Stimulated activated naive CD8-positive, alpha-beta T cell treated with anti-CD3 and anti-CD28 coated beads, Interleukin-15, amount 100 ng/mL, for 72 hours (primary cell): ENCODE results near the gene ACAP1.
A peak's percentile ranks its signal among the peaks of the same experiment; 100 is the strongest.
"Not testable (repeated sequence)": the region's sequence is repeated elsewhere in the genome, so short reads cannot be mapped to it uniquely, and the experiment has no call there.

Experiments
- ATAC-seq: fragments of 150-1000 bp; cut with Tn5 transposase; 2 replicates; pipeline ENCODE4 v1.10.0; 2021; ENCODE audit warnings: mild to moderate bottlenecking, moderate library complexity
- DNase-seq, 2 donors: peaks; one replicate each; pipeline ENCODE4 v3.0.0; 2021 to 2022
- H3K27ac Mint-ChIP-seq, 2 donors: one replicate each; pipeline ENCODE4 v1.8.0; 2022; ENCODE audit warnings: mild to moderate bottlenecking in 2 of 2, mixed read lengths in 2 of 2, moderate library complexity in 2 of 2
- H3K27me3 Mint-ChIP-seq: one replicate; pipeline ENCODE4 v1.8.0; 2022; ENCODE audit warnings: mixed read lengths
- H3K4me1 Mint-ChIP-seq: one replicate; pipeline ENCODE4 v1.8.0; 2022; ENCODE audit warnings: mild to moderate bottlenecking, mixed read lengths
- H3K4me3 Mint-ChIP-seq, 2 donors: one replicate each; pipeline ENCODE4 v1.8.0; 2022; ENCODE audit warnings: mild to moderate bottlenecking in 2 of 2, mixed read lengths in 2 of 2, moderate library complexity in 1 of 2
- H3K9me3 Mint-ChIP-seq, 2 donors: one replicate each; pipeline ENCODE4 v1.8.0; 2022; ENCODE audit warnings: mixed read lengths in 2 of 2

ACAP1 gene

GRCh38 chr17:7321466-7321865, 14.9 kb upstream of the ACAP1 start:
- Mint-ChIP-seq H3K27me3 (no peaks in the 10 kb centered on the region), H3K27ac (no peak overlapping the region), H3K4me1 (peaks cover 27% of the 10 kb centered on the region), H3K9me3 (no peaks in the 10 kb centered on the region), H3K4me3 (no peak overlapping the region)
- ATAC-seq (no peak), DNase-seq (no peak)

GRCh38 chr17:7322520-7323194, 13.7 kb upstream of the ACAP1 start:
- no peaks in the 10 kb centered on the region for H3K9me3 Mint-ChIP-seq
- no peak for ATAC-seq

GRCh38 chr17:7323731-7324437, 12.4 kb upstream of the ACAP1 start:
- peak; percentile 68 for ATAC-seq
- Mint-ChIP-seq H3K27me3 (no peaks in the 10 kb centered on the region), H3K9me3 (no peaks in the 10 kb centered on the region), H3K27ac (no peak overlapping the region), H3K4me1 (peaks cover 50% of the 10 kb centered on the region), H3K4me3 (no peak overlapping the region)
- DNase-seq, result peak; percentile 59 to 60

More at GRCh38 chr17:7322520-7323194, 13.7 kb upstream of the ACAP1 start:
- no peak for DNase-seq
- H3K4me1 Mint-ChIP-seq, result peaks cover 37% of the 10 kb centered on the region
- no peak overlapping the region for H3K4me3 Mint-ChIP-seq
- no peak overlapping the region for H3K27ac Mint-ChIP-seq
- no peaks in the 10 kb centered on the region for H3K27me3 Mint-ChIP-seq

- Mint-ChIP-seq H3K4me1 (peaks cover 51% of the 10 kb centered on the region), H3K27ac (no peak overlapping the region), H3K9me3 (no peaks in the 10 kb centered on the region), H3K4me3 (no peak overlapping the region), H3K27me3 (no peaks in the 10 kb centered on the region)
- ATAC-seq (no peak), DNase-seq (no peak)
Observed at GRCh38 chr17:7324438-7324779, 11.9 kb upstream of the ACAP1 start.

- no peaks in the 10 kb centered on the region for H3K9me3 Mint-ChIP-seq
- no peaks in the 10 kb centered on the region for H3K27me3 Mint-ChIP-seq
- ATAC-seq, result no peak
- no peak for DNase-seq
- peaks cover 54% of the 10 kb centered on the region for H3K4me1 Mint-ChIP-seq
- no peak overlapping the region for H3K27ac Mint-ChIP-seq
- no peak overlapping the region for H3K4me3 Mint-ChIP-seq
Observed at GRCh38 chr17:7325031-7325528, 11.2 kb upstream of the ACAP1 start.

- Mint-ChIP-seq H3K4me3 (no peak overlapping the region), H3K27ac (no peak overlapping the region), H3K4me1 (peaks cover 65% of the 10 kb centered on the region), H3K9me3 (no peaks in the 10 kb centered on the region), H3K27me3 (no peaks in the 10 kb centered on the region)
- ATAC-seq (no peak), DNase-seq (no peak)
Observed at GRCh38 chr17:7326186-7326585, 10.1 kb upstream of the ACAP1 start.

- ATAC-seq (no peak), DNase-seq (no peak)
- Mint-ChIP-seq H3K9me3 (no peaks in the 10 kb centered on the region), H3K27me3 (no peaks in the 10 kb centered on the region), H3K4me1 (peaks cover 71% of the 10 kb centered on the region), H3K4me3 (no peak overlapping the region), H3K27ac (peak overlapping the region in 1 of 2 donors; percentile 2)
Observed at GRCh38 chr17:7327056-7327455, 9.3 kb upstream of the ACAP1 start.

GRCh38 chr17:7327501-7327900, 8.8 kb upstream of the ACAP1 start:
- peaks cover 75% of the 10 kb centered on the region for H3K4me1 Mint-ChIP-seq
- DNase-seq (no peak), ATAC-seq (no peak)
- H3K27ac Mint-ChIP-seq, result no peak overlapping the region
- H3K27me3 Mint-ChIP-seq, result no peaks in the 10 kb centered on the region
- peak overlapping the region in 1 of 2 donors; percentile 21 for H3K4me3 Mint-ChIP-seq
- H3K9me3 Mint-ChIP-seq, result no peaks in the 10 kb centered on the region

- peak overlapping the region; percentile 4 to 28 for H3K27ac Mint-ChIP-seq
- peak overlapping the region; percentile 86 to 97 for H3K4me3 Mint-ChIP-seq
- no peak for DNase-seq
- no peak for ATAC-seq
- no peaks in the 10 kb centered on the region for H3K9me3 Mint-ChIP-seq
- H3K27me3 Mint-ChIP-seq, result no peaks in the 10 kb centered on the region
- H3K4me1 Mint-ChIP-seq, result peaks cover 81% of the 10 kb centered on the region
Observed at GRCh38 chr17:7328009-7328408, 8.3 kb upstream of the ACAP1 start.

GRCh38 chr17:7328840-7329373, 7.4 kb upstream of the ACAP1 start, which contains the start of gene NEURL4:
NEURL4 (minus strand) TSS chr17:7329335; CDS start chr17:7329312, 23 bp downstream.
- ATAC-seq (peak; percentile 10), DNase-seq (no peak)
- Mint-ChIP-seq H3K4me1 (peaks cover 81% of the 10 kb centered on the region), H3K9me3 (no peaks in the 10 kb centered on the region), H3K27me3 (no peaks in the 10 kb centered on the region), H3K4me3 (peak within 1 kb of the TSS; percentile 86 to 97), H3K27ac (peak within 1 kb of the TSS; percentile 97 to 99)

GRCh38 chr17:7329374-7329996, 6.8 kb upstream of the ACAP1 start:
- peaks cover 80% of the 10 kb centered on the region for H3K4me1 Mint-ChIP-seq
- ATAC-seq, result peak; percentile 81
- H3K9me3 Mint-ChIP-seq, result no peaks in the 10 kb centered on the region

GRCh38 chr17:7329997-7330637, 6.2 kb upstream of the ACAP1 start:
- H3K27me3 Mint-ChIP-seq, result no peaks in the 10 kb centered on the region
- DNase-seq, result peak; percentile 85 to 86

More at GRCh38 chr17:7329374-7329996, 6.8 kb upstream of the ACAP1 start:
- H3K4me3 Mint-ChIP-seq, result peak overlapping the region; percentile 83 to 93
- DNase-seq, result peak; percentile 97 to 98
- H3K27me3 Mint-ChIP-seq, result no peaks in the 10 kb centered on the region
- H3K27ac Mint-ChIP-seq, result peak overlapping the region; percentile 97 to 99

GRCh38 chr17:7330638-7331015, 5.7 kb upstream of the ACAP1 start:
- peak overlapping the region in 1 of 2 donors; percentile 75 for H3K27ac Mint-ChIP-seq

More at GRCh38 chr17:7329997-7330637, 6.2 kb upstream of the ACAP1 start:
- no peaks in the 10 kb centered on the region for H3K9me3 Mint-ChIP-seq
- peak overlapping the region; percentile 83 to 93 for H3K4me3 Mint-ChIP-seq
- ATAC-seq, result peak; percentile 78
- peak overlapping the region; percentile 97 to 99 for H3K27ac Mint-ChIP-seq
- H3K4me1 Mint-ChIP-seq, result peaks cover 80% of the 10 kb centered on the region

GRCh38 chr17:7332111-7332510, 4.2 kb upstream of the ACAP1 start:
- peaks cover 82% of the 10 kb centered on the region for H3K4me1 Mint-ChIP-seq
- H3K4me3 Mint-ChIP-seq, result peak overlapping the region; percentile 56 to 62
- H3K9me3 Mint-ChIP-seq, result no peaks in the 10 kb centered on the region
- no peaks in the 10 kb centered on the region for H3K27me3 Mint-ChIP-seq
- DNase-seq, result no peak
- H3K27ac Mint-ChIP-seq, result no peak overlapping the region
- ATAC-seq, result no peak

More at GRCh38 chr17:7330638-7331015, 5.7 kb upstream of the ACAP1 start:
- Mint-ChIP-seq H3K9me3 (no peaks in the 10 kb centered on the region), H3K4me3 (peak overlapping the region; percentile 83 to 93), H3K4me1 (peaks cover 80% of the 10 kb centered on the region), H3K27me3 (no peaks in the 10 kb centered on the region)
- no peak for DNase-seq
- no peak for ATAC-seq

GRCh38 chr17:7332600-7333069, 3.7 kb upstream of the ACAP1 start:
- Mint-ChIP-seq H3K4me1 (peaks cover 82% of the 10 kb centered on the region), H3K27ac (peak overlapping the region; percentile 7 to 17)

More at GRCh38 chr17:7332600-7333069, 3.7 kb upstream of the ACAP1 start:
- H3K27me3 Mint-ChIP-seq, ATAC-seq, H3K9me3 Mint-ChIP-seq: not testable (repeated sequence)
- peak in 1 of 2 donors; percentile 72 for DNase-seq
- peak overlapping the region; percentile 56 to 62 for H3K4me3 Mint-ChIP-seq
